GM18951 (cell line): Measurements from ENCODE around the gene NR2F1-AS1.

Source experiments
- POLR2A ChIP-seq: IDR thresholded peaks from 4 replicates; pipeline ENCODE4 v1.6.1; 2011; ENCODE audit warnings: mild to moderate bottlenecking; ENCODE audit not compliant: insufficient read length, insufficient read depth; ENCODE audit errors: extremely low read depth
- in situ Hi-C: fragments of 300-500 bp; cut with MboI; formaldehyde crosslinking; loops from one replicate; pipeline ENCODE4 v1.12.0; 2022; ENCODE audit warnings: low sequenced_read_pairs, mixed read lengths, inconsistent platforms; ENCODE audit not compliant: unreplicated experiment

Gene NR2F1-AS1

DNA sequence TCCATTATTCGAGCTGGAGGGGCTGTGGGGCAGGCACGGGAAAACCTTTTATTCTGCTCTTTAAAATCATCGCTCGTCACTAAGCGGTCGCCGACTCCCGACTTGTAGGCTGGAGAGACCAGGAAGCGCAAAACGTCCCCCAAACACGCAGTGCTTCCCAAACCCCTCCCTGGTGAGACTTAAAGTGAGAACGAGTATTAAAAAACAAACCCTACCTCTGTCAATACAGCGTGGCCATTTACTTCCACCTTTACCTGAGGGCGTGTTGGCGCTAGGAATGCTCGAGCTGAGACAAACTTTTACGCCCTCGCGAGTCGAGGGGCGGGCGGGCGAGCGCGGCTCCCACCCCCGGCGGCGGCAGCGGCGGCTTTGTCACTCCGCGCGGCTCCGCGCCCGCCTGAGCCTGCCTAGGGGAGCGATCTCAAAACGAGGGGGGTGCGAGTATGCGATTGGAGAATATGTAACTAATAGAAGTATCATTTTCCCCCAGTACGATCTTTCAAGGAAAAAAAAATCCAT lies at the start of gene NR2F1-AS1:
Gene NR2F1-AS1, minus strand, starts transcription at position 293 of the 519 bp plus-strand sequence.
- TF ChIP-seq POLR2A: no peak
- in situ Hi-C loops: loop anchor here (10.0 kb wide), 2 partner anchors 214 to 334 kb away; no protein-coding TSS in a partner anchor

DNA sequence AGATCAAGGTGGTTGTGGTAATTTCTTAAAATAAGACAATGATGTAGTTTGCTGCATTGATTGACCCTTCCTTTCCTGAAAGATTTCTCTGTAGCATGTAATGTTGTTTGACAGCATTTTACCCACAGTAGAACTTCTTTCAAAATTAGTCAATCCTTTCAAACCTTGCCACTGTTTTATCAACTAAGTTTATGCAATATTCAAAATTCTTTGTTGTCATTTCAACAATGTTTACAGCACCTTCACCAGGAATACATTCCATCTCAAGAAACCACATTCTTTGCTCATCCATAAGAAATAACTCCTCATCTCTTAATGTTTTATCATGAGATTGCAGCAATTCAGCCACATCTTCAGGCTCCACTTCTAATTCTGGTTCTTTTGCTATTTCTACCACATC lies 45.8 kb upstream of the NR2F1-AS1 start:
- in situ Hi-C loops: no loop called here
- TF ChIP-seq POLR2A: no peak

GRCh38 chr5:93623153-93623552 lies 42.1 kb upstream of the NR2F1-AS1 start:
- TF ChIP-seq POLR2A: no peak
- in situ Hi-C loops: no loop called here

DNA sequence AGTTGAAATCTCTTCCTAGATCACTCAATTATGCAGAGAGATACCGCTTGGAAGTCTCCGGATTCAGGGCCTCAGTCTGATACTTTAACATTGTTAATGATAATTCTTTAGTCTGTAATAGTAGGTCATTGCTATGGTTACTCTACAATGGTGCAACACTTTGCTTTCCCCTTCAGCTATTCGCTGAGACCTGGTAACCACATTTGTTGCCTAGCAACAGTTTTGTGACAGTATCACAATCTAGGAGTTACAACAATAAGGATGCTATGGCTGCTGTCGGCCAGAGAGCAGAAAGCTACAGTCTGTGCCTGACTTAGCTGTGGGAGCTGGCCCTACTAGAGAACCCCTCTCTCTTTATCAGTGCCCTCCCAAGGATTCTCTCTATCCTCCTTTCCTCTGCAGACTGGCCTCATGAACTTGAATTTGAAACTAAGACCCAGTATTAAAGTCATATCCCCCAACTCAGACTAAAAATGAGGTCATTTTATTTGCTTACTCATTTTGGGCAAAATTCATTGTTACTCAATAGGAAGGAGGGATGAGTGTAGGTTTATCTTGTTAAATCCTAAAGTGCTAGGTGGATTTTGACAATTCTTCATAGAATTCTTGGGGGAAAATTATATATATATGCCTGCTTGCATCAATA lies 41.3 kb upstream of the NR2F1-AS1 start:
- in situ Hi-C loops: no loop called here
- TF ChIP-seq POLR2A: no peak

DNA sequence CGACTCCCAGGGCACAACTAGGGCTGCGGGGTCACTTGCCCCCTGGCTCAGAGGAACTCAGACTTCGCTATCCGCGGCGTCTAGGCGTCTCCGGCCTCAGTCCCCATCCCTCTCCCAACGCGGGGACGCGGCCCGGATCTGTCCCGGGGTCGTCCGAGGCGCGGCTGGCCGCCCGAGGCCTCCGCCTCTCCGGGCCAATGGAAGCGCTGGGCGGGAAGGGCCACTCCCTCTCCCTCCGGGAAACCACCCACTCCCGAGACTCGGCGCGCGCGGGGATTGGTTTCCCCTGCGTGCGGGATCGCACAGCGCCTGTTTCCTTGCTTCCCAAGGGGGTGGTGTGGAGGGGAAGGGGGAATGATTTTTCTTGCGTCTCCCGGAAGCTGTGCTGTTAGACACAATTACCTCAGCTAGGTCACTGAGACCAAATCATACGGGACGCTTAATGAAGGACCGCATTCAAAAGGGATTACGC lies 40.3 kb upstream of the NR2F1-AS1 start:
- TF ChIP-seq POLR2A: no peak
- in situ Hi-C loops: no loop called here

- no peak for TF ChIP-seq POLR2A
- in situ Hi-C loops: no loop called here
Observed at GRCh38 chr5:93620487-93621326, 39.7 kb upstream of the NR2F1-AS1 start.

DNA sequence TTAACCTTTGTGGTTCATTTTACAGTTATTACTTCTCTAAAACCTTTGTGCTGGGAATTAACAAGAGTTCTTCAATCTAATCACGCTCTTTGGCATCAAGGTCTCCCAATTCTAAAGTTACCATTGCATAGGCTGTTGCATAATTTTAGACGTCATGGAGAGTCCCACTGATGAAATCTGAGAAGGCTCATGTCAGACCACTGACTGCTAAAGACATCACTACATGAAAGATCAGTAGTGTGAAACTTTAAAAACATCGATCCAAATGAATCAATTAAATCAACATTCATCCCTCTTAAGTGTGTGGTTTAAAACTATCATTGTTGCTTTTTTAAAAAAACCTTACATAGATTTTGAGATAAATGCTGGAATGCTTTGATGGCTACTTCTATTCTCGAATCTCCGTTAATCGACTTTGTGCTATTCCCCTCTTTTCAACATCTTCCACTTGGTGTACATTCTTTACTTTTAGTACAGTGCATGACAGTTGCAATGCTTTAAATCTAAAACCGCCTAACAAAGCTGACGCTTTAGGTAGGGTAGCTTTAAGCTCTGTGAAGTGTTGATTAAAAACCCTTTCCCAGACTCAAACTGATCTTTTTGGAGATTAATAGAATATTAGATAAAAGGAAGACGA lies 35.6 kb upstream of the NR2F1-AS1 start:
- in situ Hi-C loops: no loop called here
- no peak for TF ChIP-seq POLR2A

GRCh38 chr5:93612855-93613243 lies 31.8 kb upstream of the NR2F1-AS1 start:
- in situ Hi-C loops: no loop called here
- no peak for TF ChIP-seq POLR2A

DNA sequence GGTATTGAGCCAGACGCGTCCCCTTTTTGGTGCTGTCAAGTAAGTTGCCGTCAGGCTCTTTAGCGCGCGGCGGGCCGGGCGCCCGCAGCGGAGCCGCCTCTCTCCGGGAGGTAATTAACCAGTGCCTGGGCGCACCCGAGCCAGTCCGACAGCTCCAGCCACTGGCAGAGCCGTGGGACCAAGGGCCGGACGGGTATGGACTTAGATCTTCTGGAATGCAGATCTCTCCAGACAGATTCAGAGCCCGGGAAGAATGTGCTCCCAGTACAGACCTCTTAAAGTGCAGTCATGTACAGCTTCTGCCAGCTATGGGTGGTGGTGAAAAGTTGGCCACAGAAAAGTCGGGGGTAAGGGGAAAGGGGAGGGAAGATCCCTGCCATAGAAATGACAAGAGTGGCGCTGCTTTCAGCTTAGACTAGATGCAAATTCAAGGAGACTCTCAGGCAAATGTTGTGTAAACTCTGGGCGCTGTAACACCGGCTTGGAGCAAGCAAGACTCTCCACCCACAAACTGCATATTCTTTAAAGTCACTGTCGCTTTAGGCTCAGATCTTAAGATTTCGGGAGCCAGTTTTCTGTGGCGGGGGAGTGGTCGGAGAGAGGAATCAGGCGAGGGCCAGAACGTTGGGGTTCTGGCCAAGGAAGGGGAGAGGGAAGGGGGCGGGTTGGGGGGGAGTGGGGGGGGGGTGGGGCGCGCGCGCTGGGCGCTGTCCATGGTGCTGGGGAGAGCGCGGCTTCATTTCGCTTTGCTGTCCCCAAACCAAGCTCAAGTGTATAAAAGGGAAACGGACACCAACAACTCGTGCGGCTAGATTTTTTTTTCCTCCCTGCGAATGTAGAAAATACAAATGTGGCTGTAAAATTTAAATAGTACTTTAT lies 31.2 kb upstream of the NR2F1-AS1 start:
- TF ChIP-seq POLR2A: no peak
- in situ Hi-C loops: no loop called here

GRCh38 chr5:93611273-93611975 lies 30.4 kb upstream of the NR2F1-AS1 start:
- in situ Hi-C loops: no loop called here
- TF ChIP-seq POLR2A: no peak

GRCh38 chr5:93610581-93611272 lies 29.7 kb upstream of the NR2F1-AS1 start:
- TF ChIP-seq POLR2A: no peak
- in situ Hi-C loops: no loop called here

- in situ Hi-C loops: no loop called here
- TF ChIP-seq POLR2A: no peak
Observed at GRCh38 chr5:93609762-93610161, 28.7 kb upstream of the NR2F1-AS1 start.

GRCh38 chr5:93608855-93609254 lies 27.8 kb upstream of the NR2F1-AS1 start:
- in situ Hi-C loops: no loop called here

More at GRCh38 chr5:93608855-93609254, 27.8 kb upstream of the NR2F1-AS1 start:
- TF ChIP-seq POLR2A: no peak
